HepG2 (cell line): ENCODE measurements around the gene KIAA0408. TPM values are rescaled to one million over a fixed set of nuclear protein-coding genes. Genes with fewer than 3 reads are reported as not detected.

ENCODE experiments used
- ETV5 ChIP-seq: IDR thresholded peaks from 2 replicates; pipeline ENCODE4 v1.6.1; 2018; ENCODE audit warnings: missing biosample characterization, missing genetic modification reagents, inconsistent platforms, borderline replicate concordance
- PPARG ChIP-seq: conservative IDR thresholded peaks from 2 replicates; pipeline ENCODE4 v1.6.1; 2016; ENCODE audit warnings: missing biosample characterization, missing genetic modification reagents
- SOX6 ChIP-seq, 2 experiments: fragments of 450-650 bp in 1 of 2; sonication (generic) in 1 of 2; formaldehyde crosslinking in 1 of 2; IDR thresholded peaks; 2 replicates each; pipeline versions ENCODE4 v1.4.0 to v1.6.1; 2017 to 2020; ENCODE audit warnings: antibody characterized with exemption in 1 of 2, mild to moderate bottlenecking in 1 of 2, missing genetic modification reagents in 1 of 2
- polyA plus RNA-seq, 8 experiments: library from polyadenylated mRNA; depleted of rRNA in 3 of 8; stranded (reverse) in 7 of 8; unstranded in 1 of 8; fragments of >200 nt; fragmentation: Illumina TruSeq in 4 of 8; extraction: Trizol in 4 of 8; gene quantifications; 2 replicates each; pipeline versions ENCODE4 v1.2.1 to v1.2.3, GENCODE V29; 2011 to 2016; ENCODE audit warnings: low read depth in 4 of 8, missing spikeins in 1 of 8, mixed read lengths in 1 of 8; ENCODE audit not compliant: insufficient read depth in 1 of 8
- total RNA-seq, 5 experiments: library from RNA; depleted of rRNA; stranded (reverse); fragments of >200 nt; fragmentation: Illumina TruSeq; extraction: Trizol; gene quantifications; 2 replicates each; pipeline ENCODE4 v1.2.3, GENCODE V29; 2016; ENCODE audit warnings: low read depth in 1 of 5
- TF ChIP-seq, protein P1 (sequence below): sonication (generic); formaldehyde crosslinking; IDR thresholded peaks from 2 replicates; pipeline ENCODE4 v1.4.0; 2020; ENCODE audit warnings: mild to moderate bottlenecking, missing genetic modification reagents
- TF ChIP-seq, protein P2 (sequence below): sonication (generic); formaldehyde crosslinking; IDR thresholded peaks from 2 replicates; pipeline ENCODE4 v1.4.0; 2020; ENCODE audit warnings: mild to moderate bottlenecking, missing genetic modification reagents
- TF ChIP-seq, protein P3 (sequence below): sonication (generic); formaldehyde crosslinking; IDR thresholded peaks from 2 replicates; pipeline ENCODE4 v1.4.0; 2020; ENCODE audit warnings: mild to moderate bottlenecking, missing genetic modification reagents

KIAA0408 gene
- total and polyA plus RNA-seq, 2 of the 13 experiments (the other 11 are each of a cell fraction or from before 2014, with no cell fraction given) = not detected

DNA sequence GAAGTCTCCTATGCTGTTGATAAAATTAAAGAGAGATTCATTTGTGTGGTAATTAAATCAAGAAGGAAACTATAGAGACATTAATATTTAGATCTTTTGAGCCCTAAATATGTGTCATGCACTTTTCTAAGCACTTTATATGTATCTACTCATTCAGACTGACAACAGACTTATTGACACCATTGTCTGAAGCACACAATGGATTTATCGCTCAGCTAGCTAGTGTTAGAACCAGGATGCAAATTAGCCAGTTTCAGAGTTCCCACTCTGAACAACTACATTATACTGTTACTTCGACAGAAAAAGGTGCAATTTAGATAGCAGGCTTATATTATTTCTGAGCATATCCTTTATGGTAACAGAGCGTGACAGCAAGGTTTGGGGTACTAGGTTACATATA, 27.7 kb upstream of the KIAA0408 start (continued):
- TF ChIP-seq, protein P1, sequence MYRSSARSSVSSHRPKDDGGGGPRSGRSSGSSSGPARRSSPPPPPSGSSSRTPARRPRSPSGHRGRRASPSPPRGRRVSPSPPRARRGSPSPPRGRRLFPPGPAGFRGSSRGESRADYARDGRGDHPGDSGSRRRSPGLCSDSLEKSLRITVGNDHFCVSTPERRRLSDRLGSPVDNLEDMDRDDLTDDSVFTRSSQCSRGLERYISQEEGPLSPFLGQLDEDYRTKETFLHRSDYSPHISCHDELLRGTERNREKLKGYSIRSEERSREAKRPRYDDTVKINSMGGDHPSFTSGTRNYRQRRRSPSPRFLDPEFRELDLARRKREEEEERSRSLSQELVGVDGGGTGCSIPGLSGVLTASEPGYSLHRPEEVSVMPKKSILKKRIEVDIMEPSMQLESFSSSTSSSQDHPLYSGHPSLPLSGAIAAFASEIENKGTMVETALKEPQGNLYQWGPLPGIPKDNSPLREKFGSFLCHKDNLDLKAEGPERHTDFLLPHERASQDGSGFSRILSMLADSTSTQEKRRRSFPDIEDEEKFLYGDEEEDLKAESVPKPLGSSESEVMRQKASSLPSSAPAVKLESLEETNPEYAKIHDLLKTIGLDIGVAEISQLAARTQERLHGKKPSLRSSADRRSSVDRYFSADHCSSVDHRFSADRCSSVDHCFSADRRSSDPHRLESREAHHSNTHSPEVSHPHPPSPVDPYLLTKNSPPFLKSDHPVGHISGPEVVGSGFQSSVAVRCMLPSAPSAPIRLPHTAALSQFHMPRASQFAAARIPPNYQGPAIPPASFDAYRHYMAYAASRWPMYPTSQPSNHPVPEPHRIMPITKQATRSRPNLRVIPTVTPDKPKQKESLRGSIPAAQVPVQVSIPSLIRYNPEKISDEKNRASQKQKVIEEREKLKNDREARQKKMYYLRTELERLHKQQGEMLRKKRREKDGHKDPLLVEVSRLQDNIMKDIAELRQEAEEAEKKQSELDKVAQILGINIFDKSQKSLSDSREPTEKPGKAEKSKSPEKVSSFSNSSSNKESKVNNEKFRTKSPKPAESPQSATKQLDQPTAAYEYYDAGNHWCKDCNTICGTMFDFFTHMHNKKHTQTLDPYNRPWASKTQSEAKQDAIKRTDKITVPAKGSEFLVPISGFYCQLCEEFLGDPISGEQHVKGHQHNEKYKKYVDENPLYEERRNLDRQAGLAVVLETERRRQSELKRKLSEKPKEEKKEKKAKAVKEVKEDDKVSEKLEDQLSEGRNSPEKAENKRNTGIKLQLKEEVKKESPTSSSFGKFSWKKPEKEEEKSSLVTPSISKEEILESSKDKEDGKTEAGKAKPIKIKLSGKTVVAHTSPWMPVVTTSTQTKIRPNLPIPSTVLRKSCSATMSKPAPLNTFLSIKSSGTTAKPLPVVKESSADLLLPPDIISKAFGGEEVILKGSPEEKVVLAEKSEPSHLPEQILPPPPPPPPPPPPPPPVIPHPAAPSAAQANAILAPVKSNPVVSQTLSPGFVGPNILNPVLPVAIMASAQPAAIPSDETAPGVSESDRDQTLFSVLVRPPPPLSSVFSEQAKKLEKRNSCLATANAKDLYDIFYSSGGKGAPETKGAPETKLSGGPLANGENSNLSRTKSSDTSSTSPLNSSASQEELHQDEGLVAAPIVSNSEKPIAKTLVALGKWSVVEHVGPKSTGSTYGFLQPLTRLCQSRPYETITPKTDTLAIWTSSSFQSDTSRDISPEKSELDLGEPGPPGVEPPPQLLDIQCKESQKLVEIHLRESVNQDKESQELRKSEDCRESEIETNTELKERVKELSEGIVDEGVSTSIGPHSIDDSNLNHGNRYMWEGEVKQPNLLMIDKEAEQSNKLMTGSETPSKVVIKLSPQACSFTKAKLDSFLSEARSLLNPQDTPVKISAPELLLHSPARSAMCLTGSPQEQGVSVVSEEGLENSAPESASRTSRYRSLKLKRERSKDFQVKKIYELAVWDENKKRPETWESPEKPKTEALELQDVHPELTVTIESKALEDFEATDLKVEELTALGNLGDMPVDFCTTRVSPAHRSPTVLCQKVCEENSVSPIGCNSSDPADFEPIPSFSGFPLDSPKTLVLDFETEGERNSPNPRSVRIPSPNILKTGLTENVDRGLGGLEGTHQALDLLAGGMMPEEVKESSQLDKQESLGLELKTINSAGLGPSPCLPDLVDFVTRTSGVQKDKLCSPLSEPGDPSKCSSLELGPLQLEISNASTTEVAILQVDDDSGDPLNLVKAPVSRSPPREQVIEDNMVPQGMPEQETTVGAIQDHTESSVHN (CRISPR knock-in tag) = no peak
- TF ChIP-seq, protein P2, sequence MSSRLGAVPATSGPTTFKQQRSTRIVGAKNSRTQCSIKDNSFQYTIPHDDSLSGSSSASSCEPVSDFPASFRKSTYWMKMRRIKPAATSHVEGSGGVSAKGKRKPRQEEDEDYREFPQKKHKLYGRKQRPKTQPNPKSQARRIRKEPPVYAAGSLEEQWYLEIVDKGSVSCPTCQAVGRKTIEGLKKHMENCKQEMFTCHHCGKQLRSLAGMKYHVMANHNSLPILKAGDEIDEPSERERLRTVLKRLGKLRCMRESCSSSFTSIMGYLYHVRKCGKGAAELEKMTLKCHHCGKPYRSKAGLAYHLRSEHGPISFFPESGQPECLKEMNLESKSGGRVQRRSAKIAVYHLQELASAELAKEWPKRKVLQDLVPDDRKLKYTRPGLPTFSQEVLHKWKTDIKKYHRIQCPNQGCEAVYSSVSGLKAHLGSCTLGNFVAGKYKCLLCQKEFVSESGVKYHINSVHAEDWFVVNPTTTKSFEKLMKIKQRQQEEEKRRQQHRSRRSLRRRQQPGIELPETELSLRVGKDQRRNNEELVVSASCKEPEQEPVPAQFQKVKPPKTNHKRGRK (CRISPR knock-in tag) = no peak
- TF ChIP-seq, protein P3, sequence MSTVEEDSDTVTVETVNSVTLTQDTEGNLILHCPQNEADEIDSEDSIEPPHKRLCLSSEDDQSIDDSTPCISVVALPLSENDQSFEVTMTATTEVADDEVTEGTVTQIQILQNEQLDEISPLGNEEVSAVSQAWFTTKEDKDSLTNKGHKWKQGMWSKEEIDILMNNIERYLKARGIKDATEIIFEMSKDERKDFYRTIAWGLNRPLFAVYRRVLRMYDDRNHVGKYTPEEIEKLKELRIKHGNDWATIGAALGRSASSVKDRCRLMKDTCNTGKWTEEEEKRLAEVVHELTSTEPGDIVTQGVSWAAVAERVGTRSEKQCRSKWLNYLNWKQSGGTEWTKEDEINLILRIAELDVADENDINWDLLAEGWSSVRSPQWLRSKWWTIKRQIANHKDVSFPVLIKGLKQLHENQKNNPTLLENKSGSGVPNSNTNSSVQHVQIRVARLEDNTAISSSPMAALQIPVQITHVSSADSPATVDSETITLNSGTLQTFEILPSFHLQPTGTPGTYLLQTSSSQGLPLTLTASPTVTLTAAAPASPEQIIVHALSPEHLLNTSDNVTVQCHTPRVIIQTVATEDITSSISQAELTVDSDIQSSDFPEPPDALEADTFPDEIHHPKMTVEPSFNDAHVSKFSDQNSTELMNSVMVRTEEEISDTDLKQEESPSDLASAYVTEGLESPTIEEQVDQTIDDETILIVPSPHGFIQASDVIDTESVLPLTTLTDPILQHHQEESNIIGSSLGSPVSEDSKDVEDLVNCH (CRISPR knock-in tag) = no peak
- no peak for TF ChIP-seq ETV5 (CRISPR knock-in tag)
- no peak for TF ChIP-seq SOX6 (IDR thresholded peaks at IDR 0.05)
- no peak for TF ChIP-seq SOX6 (CRISPR knock-in tag; IDR thresholded peaks at IDR 0.05)
- TF ChIP-seq PPARG = no peak
